ENCODE measurements around the gene RCCD1.
A peak's percentile ranks its signal among the peaks of the same experiment; 100 is the strongest.

Gene RCCD1

DNA sequence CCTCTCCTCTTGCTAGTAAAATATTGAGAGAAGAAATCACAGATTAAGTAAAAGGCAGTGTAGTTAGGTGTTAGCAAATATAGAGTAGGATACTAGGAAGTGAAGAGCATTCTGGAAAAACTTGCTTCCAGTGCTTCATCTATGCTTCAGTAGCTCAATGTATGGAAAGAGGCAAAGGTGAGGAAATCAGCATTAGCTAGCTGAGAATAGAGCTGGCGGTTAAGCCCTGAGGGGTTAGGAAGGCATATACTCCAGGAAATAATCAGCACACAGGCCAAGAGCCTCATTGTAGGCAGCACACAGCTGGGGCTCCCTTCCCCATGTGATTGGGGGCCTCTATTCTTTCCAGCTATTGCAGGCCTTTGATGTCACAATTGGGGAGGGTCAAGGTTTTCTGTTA, 13.8 kb downstream of the RCCD1 start:
- no peak for DNase-seq (ENCODE audit: low spot score)

DNA sequence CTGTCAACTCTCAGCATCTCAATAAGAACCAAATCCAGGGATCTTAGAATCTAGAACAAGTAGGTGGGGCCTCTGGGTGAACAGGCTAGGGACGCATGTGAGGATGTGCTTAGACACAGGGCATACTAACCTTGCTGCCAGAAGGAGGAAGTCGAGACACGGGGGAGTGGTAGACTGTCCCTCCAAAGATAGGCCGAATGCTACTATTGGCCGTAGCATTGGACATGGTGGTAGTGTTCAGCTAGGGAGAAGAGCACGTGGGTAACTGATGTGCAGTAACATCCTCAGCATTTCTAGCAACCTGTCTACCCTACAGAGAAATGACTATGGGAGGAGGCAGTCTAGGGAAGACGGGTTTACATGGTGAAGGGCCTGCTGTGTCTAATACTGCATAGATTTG, 15.6 kb downstream of the RCCD1 start:
- DNase-seq (ENCODE audit: low spot score): no peak

DNA sequence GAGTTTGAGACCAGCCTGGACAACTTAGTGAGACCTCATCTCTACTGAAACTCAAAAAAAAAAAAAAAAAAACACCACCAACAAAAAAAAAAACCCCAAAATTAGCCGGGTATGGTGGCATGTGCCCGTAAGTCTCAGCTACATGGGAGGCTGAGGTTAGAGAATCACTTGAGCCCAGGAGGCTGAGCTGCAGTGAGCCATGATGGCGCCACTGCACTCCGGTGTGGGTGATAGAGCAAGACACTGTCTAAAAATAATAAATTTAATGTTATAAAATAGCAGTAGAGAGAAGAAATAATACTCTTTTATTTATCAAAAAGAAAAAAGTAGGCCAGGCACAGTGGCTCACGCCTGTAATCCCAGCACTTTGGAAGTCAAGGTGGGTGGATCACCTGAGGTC, 17.4 kb downstream of the RCCD1 start:
- no peak for DNase-seq (ENCODE audit: low spot score)

DNA sequence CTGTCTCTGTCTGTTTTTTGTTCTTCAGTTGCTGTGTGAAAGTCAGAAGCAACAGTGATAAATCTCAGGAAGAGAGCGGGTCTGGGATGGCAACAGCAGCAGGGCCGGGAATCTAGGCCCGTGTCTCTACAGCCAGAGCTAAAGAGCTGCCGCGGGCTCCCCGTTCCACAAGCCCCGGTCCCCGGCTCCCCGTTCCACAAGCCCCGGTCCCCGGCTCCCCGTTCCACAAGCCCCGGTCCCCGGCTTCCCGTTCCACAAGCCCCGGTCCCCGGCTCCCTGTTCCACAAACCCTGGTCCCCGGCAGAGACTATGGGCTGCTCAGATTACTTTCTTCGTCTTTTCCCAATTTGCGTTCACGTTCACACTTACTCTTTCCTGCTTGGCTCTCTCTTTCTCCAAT, 19.5 kb downstream of the RCCD1 start:
- no peak for DNase-seq (ENCODE audit: low spot score)

DNA sequence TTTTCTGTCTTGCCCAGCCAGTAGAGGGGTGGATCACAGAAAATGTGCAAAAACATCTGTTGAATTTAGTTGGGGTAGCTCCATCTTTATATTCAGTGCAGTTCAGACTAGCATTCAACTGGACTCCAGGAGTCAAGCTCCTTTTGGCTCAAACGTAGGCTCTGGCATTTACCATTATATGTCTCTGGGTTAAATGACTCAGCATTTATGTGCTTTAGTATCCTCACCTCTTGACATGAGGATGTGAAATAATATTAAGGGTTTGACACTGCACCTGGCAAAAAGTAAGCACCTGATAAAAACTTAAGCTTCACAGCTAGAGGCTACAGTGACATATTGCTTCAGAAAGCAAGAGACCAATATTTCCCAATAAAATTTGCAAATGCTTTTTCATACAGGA, 24.9 kb downstream of the RCCD1 start:
- DNase-seq (ENCODE audit: low spot score): no peak

DNA sequence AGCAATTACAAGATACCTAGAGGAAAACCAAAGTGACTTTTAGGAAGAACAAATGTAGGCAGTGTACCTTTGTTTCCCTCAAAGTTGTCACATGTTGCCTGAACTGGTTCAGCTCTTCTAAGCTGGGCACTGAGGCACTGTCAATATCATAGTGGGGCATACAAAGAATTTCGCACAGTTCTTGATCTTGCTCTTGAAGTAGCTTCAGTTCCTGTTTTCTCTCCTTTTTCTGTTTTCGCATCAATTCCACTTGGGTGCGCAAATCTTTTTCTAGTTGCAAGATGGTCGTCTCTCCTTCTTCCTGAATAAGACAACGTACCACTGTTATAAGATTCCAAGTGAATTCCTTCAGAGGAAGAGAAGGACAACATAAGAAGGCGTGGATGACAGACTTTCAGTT, 27.0 kb downstream of the RCCD1 start:
- no peak for DNase-seq (ENCODE audit: low spot score)

DNA sequence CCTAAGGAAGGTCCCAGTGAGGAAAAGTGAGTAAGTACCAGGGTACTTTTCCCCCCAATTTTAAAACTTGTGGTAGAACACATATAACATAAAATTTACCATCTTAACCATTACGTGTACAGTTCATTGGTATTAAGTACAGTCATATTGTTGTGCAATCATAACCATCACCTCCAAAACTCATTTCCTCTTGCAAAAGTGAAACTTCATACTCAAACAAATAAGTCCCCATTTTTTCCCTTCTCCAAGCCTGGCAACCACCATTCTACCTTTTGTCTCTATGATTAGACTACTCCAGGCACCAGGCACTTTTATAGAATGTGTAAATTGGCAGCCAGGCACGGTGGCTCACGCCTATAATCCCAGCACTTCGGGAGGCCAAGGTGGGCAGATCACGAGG, 27.5 kb downstream of the RCCD1 start:
- DNase-seq (ENCODE audit: low spot score): no peak

DNA sequence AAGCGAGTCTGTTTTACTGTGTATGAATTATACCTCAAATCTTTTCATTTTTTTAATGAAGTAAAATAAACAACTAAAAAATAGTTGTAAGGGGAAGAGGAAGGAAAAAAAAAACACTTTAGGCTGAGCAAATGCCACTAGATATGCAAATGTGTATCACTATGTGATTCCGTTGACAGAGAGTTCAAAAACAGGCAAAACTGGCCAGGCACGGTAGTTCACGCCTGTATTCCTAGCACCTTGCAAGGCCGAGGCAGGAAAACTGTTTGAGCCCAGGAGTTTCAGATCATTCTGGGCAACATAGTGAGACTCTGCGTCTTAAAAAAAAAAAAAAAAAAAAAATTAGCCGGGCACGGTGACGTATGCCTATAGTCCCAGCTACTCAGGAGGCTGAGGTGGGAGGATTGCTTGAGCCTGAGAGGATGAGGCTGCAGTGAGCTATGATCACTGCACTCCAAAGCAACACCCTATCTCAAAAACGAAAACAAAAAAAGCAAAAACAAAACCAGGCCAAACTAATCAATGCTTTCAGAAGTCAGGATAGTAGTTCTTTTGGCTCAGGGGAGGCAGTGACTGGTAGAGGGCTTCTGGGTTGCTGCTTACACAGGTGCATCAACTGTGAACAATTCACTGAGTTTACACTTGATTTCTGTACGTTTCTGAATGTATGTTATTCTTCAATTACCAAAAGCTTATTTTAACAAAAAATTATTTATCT, 32.3 kb downstream of the RCCD1 start:
- no peak for DNase-seq (ENCODE audit: low spot score)

DNA sequence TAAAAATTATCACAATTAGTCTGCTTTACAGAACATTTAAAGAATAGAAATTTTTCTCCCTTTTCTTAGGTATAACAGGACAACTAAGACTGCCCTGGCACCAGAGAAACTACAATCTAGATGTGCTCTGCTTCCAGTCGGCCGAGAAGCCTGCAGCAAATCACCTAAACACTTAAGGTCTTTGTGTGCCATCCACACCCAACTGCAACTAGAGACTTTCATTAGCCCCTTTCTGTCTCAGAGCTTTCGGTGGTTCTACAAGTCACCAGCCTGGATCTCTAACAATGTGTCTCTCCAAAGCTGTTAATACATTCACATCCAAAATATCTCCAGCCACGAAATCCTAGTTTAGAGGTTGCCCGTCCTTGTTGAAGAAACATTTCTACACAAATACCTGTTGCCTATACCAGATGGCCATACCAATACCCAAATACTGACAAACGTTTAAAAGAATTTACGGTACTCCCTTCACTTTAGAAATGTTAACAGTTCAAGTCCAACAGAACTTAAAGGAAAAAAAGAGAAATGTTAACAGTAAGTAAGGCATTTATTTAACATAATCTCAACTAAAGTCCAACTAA, 33.0 kb downstream of the RCCD1 start:
- DNase-seq (ENCODE audit: low spot score): no peak

DNA sequence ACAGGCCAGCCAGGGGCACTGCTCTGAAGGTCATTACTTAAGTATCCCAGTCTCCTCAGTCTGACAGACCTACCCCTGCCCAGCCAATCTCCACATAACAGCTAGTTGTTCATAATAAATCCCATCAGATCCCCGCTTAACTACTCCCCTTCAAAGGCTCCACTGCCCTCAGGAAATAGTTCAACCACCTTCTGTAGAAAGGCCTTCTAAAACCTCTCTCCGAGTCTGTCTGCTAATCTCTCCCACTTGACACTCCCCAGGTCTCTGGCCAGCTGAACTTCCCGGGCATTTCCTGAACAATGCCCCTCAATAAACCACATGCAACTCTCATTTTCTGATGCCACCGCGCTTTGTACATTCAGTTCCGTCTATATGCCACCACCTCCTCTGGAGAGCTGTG, 33.6 kb downstream of the RCCD1 start:
- DNase-seq (ENCODE audit: low spot score): no peak

DNA sequence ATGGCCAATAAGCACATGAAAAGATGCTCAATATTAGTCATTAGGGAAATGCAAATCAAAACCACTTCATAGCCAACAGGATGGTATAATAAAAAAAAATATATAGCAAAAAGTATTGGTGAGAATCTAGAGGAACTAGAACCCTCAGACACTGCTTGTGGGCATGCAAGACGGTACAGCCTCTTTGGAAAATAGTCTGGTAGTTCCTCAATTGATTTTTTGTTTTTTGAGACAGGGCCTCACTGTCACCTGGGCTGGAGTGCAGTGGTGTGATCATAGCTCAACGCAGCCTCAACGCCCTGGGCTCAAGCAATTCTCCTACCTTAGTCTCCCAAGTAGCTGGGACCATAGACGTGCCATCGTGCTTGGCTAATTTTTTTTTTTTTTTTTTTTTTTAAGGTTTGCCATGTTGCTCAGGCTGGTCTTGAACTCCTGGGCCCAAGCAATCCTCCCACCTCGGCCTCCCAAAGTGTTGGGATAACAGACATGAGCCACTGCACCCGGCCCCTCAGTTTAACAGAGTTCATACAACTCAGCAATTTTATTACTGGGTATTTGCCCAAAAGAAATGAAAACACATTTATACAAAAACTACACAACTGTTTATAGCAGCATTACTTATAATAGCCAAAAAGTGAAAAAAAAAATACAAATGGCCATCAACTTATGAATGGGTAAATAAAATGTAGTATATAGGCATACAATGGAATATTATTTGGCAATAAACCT, 34.5 kb downstream of the RCCD1 start:
- no peak for DNase-seq (ENCODE audit: low spot score)

DNA sequence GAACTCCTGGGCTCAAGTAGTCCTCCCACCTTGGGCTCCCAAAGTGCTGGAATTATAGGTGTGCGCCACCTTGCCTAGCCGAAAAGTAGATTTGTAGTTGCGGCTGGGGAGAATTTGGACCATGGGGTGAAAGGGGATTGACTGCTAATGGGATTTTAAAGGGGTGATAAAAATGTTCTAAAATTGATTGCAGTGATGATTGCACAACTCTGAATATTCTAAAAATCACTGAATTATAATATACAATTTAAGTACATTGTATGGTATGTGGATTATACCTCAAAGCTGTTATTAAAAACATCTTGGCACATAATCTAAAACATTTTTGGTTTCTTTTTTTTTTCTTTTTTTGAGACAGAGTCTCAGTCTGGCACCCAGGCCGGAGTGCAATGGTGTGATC, 35.8 kb downstream of the RCCD1 start:
- DNase-seq (ENCODE audit: low spot score): no peak

DNA sequence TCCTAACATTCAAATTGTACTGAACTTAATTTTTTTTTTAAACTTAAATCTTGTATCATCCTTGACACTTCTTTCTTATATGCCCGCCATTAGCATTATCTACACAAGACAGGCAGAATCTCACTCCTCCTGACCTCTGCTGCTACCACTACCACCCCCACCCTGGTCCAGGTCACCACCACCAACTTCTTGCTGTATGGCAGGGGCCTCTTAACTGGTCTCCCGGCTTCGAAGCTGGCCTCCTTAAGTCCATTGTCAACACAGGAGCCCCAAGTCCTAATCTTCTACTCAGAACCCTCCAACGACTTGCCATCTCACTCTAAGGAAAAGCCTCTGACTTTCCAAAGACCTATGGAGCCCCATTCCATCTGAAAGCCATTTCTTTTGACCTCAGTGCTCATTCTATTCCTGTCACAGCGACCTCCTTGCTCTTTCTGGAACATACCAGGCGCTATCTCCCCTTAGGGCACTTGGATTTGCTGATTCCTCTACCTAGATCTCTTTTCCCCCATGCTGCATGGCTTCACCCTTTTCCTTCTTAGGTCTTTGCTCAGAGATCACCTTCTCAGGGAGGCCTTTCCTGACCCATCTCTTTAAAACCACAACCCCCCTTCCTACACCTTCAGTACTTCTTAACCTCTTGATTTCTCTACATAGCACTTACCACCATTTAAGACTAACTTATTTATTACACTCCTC, 37.1 kb downstream of the RCCD1 start:
- DNase-seq (ENCODE audit: low spot score): no peak

DNA sequence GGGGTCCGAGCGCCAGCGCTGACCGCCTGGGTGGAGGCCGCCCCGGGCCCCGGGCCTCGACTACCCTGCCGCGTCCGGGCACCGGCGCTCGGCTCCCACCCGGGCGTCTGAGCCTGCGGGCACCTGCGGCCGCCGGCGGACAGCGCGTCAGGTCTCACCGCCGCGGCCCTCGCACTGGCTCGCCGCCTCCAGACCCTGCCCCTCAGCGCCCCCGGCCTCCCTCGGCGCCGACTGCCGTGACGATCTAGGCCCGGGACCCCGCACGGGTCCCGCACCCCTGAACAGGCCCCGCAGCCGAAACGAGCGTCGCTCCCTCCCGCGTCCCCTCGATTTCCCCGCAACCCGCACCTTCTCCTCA, 39.4 kb downstream of the RCCD1 start:
- DNase-seq (ENCODE audit: low spot score): peak; percentile 44

DNA sequence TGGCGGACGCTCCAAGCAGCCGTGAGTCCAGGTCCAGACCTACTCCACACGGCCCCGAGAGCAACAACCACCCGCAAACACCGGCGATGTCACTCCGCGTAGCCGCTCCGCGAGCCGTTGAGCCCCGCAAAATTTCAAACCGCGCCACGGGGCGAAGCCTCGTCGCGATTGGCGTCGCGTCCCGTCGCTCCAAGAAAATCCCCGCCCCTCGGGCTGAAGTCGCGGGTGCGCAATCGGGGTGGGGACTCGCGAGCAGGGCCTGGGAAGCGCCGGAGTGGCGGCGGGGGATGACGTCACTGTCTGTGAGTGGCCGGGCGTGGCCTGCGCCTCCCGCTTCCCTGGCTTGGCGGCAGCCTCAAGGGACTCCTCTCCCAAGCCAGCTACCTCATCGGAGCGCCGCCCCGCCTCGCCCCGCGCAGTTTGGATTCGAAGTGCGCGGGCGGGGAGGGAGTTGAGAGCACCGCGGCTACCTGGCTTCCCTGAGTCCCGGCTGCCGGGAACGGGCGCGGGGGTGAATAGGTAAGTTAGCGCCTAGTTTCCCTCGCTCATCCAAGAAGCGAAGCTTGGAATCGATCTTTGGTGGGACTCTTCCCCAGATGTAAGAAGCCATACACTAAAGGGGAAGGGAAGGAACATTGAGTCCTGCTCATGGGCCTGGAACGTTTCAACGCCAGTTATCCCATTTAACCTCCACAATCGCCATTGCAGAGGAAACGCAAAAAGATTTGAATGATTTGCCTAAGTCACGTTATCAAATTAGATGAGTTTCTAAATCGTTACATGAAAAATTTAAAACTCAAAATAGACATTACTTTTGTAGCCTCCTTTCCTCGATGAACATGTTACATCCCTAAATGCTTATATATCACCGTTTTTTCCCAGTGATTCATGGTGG, 40.0 kb downstream of the RCCD1 start, which contains the start of gene PRC1:
TSS of gene PRC1 (minus strand) at position 119 of the 895 bp plus-strand sequence. CDS start at position 1, 118 bp downstream.
- peak; percentile 100 for DNase-seq (ENCODE audit: low spot score)

DNA sequence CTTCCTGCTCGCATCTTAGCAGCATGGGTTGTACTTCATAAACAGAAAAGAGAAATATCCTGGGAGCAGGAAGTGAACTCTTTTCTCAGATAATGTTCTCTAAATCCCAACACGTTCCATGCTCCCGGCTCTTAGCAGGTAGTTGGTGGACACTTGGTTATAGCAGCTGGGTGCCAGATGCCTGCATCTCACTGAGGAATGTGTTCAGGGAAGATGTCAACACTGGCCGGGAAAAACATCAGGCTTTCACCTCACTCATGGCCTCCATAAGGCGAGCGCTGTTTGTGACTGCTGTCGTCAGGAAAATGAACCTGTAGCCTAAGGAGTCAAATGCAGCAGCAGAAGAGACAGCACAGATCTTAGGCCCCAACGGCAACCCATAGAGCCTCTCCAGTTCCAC, 44.1 kb downstream of the RCCD1 start:
- DNase-seq (ENCODE audit: low spot score): no peak

DNA sequence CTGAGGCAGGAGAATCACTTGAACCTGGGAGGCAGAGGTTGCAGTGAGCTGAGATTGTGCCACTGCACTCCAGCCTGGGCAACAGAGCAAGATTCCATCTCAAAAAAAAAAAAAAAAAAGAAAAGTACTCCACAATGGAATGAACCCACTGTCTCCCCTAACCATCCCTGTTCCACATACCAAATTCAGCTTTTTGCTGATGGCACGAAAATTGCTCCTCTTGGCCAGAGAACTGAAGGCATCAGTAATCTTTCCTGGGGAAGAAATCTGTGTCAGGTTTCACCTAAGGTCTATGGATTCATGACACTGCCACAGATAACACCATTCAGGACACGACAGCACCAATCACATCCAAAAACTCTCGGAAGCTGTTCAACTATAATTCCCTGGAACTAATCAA, 46.5 kb downstream of the RCCD1 start:
- no peak for DNase-seq (ENCODE audit: low spot score)

DNA sequence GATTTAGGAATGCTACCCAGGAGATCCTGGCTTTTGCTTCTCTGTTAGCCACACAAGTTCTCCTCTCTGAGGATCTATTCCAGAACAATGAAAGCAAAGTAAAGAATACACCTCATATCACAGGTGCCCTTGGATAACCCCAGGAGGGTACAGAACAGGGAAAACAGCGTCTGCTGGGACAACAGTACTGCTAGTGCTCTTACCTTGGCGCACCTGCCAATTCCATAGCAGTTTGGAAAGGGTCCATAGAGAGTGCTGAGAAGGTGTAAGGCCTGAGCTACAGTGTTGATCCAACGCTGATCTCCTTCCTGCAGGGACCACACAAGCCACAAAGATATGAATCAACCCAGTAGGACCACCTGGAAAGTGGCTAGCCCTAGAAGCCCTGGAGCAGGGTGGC, 52.6 kb downstream of the RCCD1 start:
- no peak for DNase-seq (ENCODE audit: low spot score)
